ENCODE results near the gene CD70. TPM values are rescaled to one million over a fixed set of nuclear protein-coding genes. Genes with fewer than 3 reads are reported as not detected.
"Not testable (repeated sequence)": the region's sequence is repeated elsewhere in the genome, so short reads cannot be mapped to it uniquely, and the experiment has no call there.

Gene CD70, protein sequence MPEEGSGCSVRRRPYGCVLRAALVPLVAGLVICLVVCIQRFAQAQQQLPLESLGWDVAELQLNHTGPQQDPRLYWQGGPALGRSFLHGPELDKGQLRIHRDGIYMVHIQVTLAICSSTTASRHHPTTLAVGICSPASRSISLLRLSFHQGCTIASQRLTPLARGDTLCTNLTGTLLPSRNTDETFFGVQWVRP
- total RNA-seq: not detected

- TF ChIP-seq, protein P1, sequence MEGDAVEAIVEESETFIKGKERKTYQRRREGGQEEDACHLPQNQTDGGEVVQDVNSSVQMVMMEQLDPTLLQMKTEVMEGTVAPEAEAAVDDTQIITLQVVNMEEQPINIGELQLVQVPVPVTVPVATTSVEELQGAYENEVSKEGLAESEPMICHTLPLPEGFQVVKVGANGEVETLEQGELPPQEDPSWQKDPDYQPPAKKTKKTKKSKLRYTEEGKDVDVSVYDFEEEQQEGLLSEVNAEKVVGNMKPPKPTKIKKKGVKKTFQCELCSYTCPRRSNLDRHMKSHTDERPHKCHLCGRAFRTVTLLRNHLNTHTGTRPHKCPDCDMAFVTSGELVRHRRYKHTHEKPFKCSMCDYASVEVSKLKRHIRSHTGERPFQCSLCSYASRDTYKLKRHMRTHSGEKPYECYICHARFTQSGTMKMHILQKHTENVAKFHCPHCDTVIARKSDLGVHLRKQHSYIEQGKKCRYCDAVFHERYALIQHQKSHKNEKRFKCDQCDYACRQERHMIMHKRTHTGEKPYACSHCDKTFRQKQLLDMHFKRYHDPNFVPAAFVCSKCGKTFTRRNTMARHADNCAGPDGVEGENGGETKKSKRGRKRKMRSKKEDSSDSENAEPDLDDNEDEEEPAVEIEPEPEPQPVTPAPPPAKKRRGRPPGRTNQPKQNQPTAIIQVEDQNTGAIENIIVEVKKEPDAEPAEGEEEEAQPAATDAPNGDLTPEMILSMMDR (IDR thresholded peaks at IDR 0.05 in 4 of 5, conservative IDR thresholded peaks at IDR 0.05 in 1 of 5): no peak
- TF ChIP-seq POLR2A (IDR thresholded peaks at IDR 0.05): no peak
- H3K27me3 ChIP-seq: peaks cover 55 to 78% (median 59%) of the 10 kb centered on the region in 3 donors
- intact Hi-C loops (cut with DNase I; ENCODE audit: low total_unique reads) (no loop called here), in situ Hi-C loops (cut with MboI; ENCODE audit: low sequenced_read_pairs in 4 of 4) (no loop called here)
- no peak for DNase-seq
- no peaks in the 10 kb centered on the region for H3K36me3 ChIP-seq
- H3K4me1 ChIP-seq: peaks cover 0 to 6% of the 10 kb centered on the region in 2 donors
- no peaks in the 10 kb centered on the region for H3K9me3 ChIP-seq
- ATAC-seq: no peak
- no peak within 1 kb of the TSS for H3K27ac ChIP-seq
- no peak within 1 kb of the TSS for H3K4me3 ChIP-seq
Observed at GRCh38 chr19:6590827-6591319, at the start of gene CD70. Gene CD70, minus strand, starts transcription at chr19:6591150. Its CDS starts 148 bp downstream, at chr19:6591002.

DNA sequence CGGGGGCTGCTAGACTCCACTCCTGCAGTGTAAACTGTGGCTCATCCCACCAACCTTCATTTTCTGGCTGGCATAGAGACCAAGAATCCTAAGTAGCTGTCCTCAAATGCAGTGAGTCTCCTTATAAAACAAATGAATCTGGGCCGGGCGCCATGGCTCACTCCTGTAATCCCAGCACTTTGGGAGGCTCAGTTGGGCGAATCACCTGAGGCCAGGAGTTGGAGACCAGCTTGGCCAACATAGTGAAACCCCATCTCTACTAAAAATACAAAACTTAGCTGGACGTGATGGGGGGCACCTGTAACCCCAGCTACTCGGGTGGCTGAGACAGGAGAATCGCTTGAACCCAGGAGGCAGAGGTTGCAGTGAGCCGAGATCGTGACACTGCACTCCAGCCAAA is 49.4 kb upstream of the CD70 start:
- H3K27ac ChIP-seq; intact Hi-C loops (cut with DNase I; ENCODE audit: low total_unique reads); H3K4me3 ChIP-seq; ATAC-seq; H3K9me3 ChIP-seq; H3K36me3 ChIP-seq; H3K27me3 ChIP-seq; H3K4me1 ChIP-seq; DNase-seq: not testable (repeated sequence)
- in situ Hi-C loops (cut with MboI; ENCODE audit: low sequenced_read_pairs in 4 of 4): loop anchor here in 2 of 4 donors (25.0 kb wide), 1 partner anchor 222 kb away; no protein-coding TSS in a partner anchor

DNA sequence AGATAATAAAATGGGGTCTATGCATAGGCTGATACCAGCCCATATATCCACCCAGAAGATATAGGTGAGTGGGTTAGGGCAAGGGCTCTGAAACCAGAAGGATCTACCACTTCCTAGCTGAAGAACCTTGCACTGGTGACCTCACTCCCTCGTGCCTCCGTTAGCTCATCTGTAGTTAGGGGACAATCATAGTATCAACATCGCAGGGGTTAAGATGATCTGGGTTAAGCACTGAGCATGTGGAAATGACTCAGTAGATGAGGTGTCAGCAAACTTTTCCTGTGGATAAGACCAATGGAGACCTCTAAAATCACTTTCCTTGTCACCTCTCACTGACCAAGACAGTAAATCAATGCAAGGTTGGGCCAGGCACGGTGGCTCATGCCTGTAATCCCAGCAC is 48.5 kb upstream of the CD70 start:
- in situ Hi-C loops (cut with MboI; ENCODE audit: low sequenced_read_pairs in 4 of 4): loop anchor here in 3 of 4 donors (10.0 to 25.0 kb wide), 2 partner anchors 125 to 223 kb away; no protein-coding TSS in a partner anchor
- Histone ChIP-seq H3K4me3 (no peak overlapping the region), H3K4me1 (no peaks in the 10 kb centered on the region), H3K9me3 (no peaks in the 10 kb centered on the region), H3K27me3 (no peaks in the 10 kb centered on the region), H3K27ac (no peak overlapping the region), H3K36me3 (no peaks in the 10 kb centered on the region)
- ATAC-seq (no peak), DNase-seq (no peak)
- intact Hi-C loops (cut with DNase I; ENCODE audit: low total_unique reads): no loop called here
- TF ChIP-seq, protein P1 (IDR thresholded peaks at IDR 0.05 in 4 of 5, conservative IDR thresholded peaks at IDR 0.05 in 1 of 5): no peak
- TF ChIP-seq POLR2A (IDR thresholded peaks at IDR 0.05): no peak

DNA sequence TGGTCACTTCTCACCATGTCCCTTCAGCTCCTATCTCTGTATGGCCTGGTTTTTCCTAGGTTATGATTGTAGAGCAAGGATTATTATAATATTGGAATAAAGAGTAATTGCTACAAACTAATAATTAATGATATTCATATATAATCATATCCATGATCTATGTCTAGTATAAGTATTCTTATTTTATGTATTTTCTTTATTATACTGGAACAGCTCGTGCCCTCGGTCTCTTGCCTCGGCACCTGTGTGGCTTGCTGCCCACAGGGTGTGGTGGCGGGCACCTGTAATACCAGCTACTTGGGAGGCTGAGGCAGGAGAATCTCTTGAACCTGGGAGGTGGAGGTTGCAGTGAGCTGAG is 42.5 kb upstream of the CD70 start:
- not testable (repeated sequence) for DNase-seq, H3K27ac ChIP-seq, H3K9me3 ChIP-seq, H3K27me3 ChIP-seq, ATAC-seq, H3K4me3 ChIP-seq, H3K36me3 ChIP-seq, H3K4me1 ChIP-seq
- intact Hi-C loops (cut with DNase I; ENCODE audit: low total_unique reads) (loop anchor here (1.0 to 5.0 kb wide), 2 partner anchors 116 to 229 kb away; no protein-coding TSS in a partner anchor), in situ Hi-C loops (cut with MboI; ENCODE audit: low sequenced_read_pairs in 4 of 4) (loop anchor here in 3 of 4 donors (5.0 to 25.0 kb wide), 3 partner anchors 119 to 234 kb away; no protein-coding TSS in a partner anchor)

DNA sequence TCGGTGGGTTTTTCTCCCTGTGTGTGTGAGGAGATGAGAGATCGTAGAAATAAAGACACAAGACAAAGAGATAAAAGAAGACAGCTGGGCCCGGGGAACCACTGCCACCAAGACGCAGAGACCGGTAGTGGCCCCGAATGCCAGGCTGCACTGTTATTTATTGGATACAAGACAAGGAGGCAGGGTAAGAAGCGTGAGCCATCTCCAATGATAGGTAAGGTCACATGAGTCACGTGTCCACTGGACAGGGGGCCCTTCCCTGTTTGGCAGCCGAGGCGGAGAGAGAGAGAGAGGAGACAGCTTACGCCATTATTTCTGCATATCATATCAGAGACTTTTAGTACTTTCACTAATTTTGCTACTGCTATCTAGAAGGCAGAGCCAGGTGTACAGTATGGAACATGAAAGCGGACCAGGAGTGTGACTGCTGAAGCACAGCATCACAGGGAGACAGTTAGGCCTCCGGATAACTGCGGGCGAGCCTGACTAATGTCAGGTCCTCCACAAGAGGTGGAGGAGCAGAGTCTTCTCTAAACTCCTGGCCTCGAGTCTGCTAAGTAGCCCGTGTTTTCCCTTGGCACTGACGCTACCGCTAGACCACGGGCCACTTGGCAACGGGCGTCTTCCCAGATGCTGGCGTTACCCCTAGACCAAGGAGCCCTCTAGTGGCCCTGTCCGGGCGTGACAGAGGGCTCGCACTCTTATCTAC is 42.0 kb upstream of the CD70 start:
- DNase-seq: peak; percentile 23 to 30
- intact Hi-C loops (cut with DNase I; ENCODE audit: low total_unique reads) (loop anchor here (1.0 to 5.0 kb wide), 2 partner anchors 116 to 229 kb away; no protein-coding TSS in a partner anchor), in situ Hi-C loops (cut with MboI; ENCODE audit: low sequenced_read_pairs in 4 of 4) (loop anchor here in 3 of 4 donors (5.0 to 25.0 kb wide), 3 partner anchors 118 to 234 kb away; no protein-coding TSS in a partner anchor)
- TF ChIP-seq, protein P1 (IDR thresholded peaks at IDR 0.05 in 4 of 5, conservative IDR thresholded peaks at IDR 0.05 in 1 of 5): peak; percentile 30 to 60 (median 51)
- H3K4me3 ChIP-seq, H3K36me3 ChIP-seq, H3K9me3 ChIP-seq, H3K27ac ChIP-seq, H3K4me1 ChIP-seq, H3K27me3 ChIP-seq, ATAC-seq: not testable (repeated sequence)

All from gastrocnemius medialis (tissue), 4 donors.